Activated T-helper 17 cell treated with anti-CD3 and anti-CD28 coated beads, Interleukin-2, amount 50 U/mL, for 72 hours (primary cell): ENCODE results near the gene CCDC178. TPM values are rescaled to one million over a fixed set of nuclear protein-coding genes. Genes with fewer than 3 reads are reported as not detected.

Experiments
- ATAC-seq: fragments of 150-1000 bp; cut with Tn5 transposase; replicated peaks from 2 replicates; pipeline ENCODE4 v1.10.0; 2021; ENCODE audit warnings: mild to moderate bottlenecking, moderate library complexity
- H3K27ac Mint-ChIP-seq: one replicate; pipeline ENCODE4 v1.8.0; 2022; ENCODE audit warnings: mixed read lengths
- H3K27me3 Mint-ChIP-seq: one replicate; pipeline ENCODE4 v1.8.0; 2022; ENCODE audit warnings: mixed read lengths
- H3K36me3 Mint-ChIP-seq: one replicate; pipeline ENCODE4 v1.8.0; 2022; ENCODE audit warnings: low read depth, mild to moderate bottlenecking, mixed read lengths
- H3K4me1 Mint-ChIP-seq: one replicate; pipeline ENCODE4 v1.8.0; 2022; ENCODE audit warnings: mixed read lengths
- H3K4me3 Mint-ChIP-seq: one replicate; pipeline ENCODE4 v1.8.0; 2022; ENCODE audit warnings: mild to moderate bottlenecking, mixed read lengths
- H3K9me3 Mint-ChIP-seq: one replicate; pipeline ENCODE4 v1.8.0; 2022; ENCODE audit warnings: mixed read lengths
- total RNA-seq, 2 donors: library from RNA; stranded (reverse); gene quantifications; one replicate each; pipeline ENCODE4 v1.2.3, GENCODE V29; 2022

Gene CCDC178
- total RNA-seq, 2 donors from 2014 or later = not detected

DNA sequence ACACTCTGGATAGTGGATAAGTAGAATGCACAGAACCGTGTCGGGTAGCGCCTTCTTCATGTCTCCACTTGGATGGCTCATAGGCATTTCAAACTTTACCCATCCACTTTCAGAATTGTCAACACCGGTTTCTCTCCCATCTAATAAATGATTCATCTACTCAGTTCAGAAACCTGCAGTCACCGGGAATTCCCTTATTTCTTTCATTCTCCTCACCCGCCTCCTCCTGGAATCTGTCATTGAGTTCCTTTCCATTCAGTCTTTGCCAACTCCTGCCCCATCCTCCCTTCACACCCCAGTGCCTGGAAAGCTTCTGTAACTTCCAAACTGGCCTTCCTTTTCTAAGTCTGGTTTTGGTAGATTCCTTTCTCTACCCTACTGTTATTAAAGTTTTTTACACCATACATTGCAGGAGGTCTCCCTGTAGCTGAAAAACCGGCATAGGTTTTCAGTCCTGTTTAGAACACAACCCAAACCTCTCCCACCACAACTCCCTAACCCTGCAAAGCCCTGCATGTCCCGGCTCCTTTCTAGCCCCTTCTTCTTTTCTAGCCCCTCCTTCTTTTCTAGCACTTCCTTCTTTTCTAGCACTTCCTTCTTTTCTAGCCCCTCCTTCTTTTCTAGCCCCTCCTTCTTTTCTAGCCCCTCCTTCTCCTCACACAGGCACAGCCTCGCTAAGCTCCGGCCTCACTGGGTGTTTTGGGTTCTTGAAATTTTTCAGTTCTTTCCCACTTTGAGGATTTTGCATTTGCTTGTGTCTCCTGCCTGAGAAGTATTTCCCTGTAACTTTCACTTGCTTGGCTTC is 533.8 kb downstream of the CCDC178 start:
- Mint-ChIP-seq H3K9me3 (peaks cover 5% of the 10 kb centered on the region), H3K27ac (no peak overlapping the region), H3K4me3 (no peak overlapping the region), H3K36me3 (no peaks in the 10 kb centered on the region), H3K4me1 (no peaks in the 10 kb centered on the region), H3K27me3 (no peaks in the 10 kb centered on the region)
- ATAC-seq = no peak

DNA sequence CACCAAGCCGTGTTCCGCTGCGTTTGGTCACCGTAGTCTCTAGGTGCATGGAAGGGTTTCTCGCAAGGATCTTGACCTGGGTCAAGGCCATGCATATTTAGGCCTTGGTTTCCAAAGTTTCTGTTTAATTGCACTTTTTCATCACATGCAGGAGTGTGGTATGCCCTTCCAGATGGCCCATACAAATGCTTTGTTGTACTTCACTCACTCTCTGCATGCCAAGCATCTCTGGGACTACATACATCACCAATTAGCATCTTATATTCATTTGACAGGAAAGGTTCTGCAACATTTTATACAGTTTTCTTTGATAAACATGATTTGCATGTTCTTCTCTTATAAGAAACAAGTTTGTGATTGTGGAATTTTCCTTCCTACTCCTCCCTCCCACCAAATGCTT is 534.9 kb downstream of the CCDC178 start:
- Mint-ChIP-seq H3K36me3 (no peaks in the 10 kb centered on the region), H3K4me3 (no peak overlapping the region), H3K27me3 (no peaks in the 10 kb centered on the region), H3K4me1 (no peaks in the 10 kb centered on the region), H3K9me3 (peaks cover 5% of the 10 kb centered on the region), H3K27ac (no peak overlapping the region)
- no peak for ATAC-seq

- no peaks in the 10 kb centered on the region for H3K27me3 Mint-ChIP-seq
- H3K27ac Mint-ChIP-seq = no peak overlapping the region
- no peak for ATAC-seq
- H3K4me1 Mint-ChIP-seq = no peaks in the 10 kb centered on the region
- no peak overlapping the region for H3K4me3 Mint-ChIP-seq
- H3K36me3 Mint-ChIP-seq = no peaks in the 10 kb centered on the region
- H3K9me3 Mint-ChIP-seq = peaks cover 5% of the 10 kb centered on the region
These were observed 537.8 kb downstream of the CCDC178 start for GRCh38 chr18:32902568-32903330.

- Mint-ChIP-seq H3K9me3 (peaks cover 7% of the 10 kb centered on the region), H3K36me3 (no peaks in the 10 kb centered on the region), H3K27ac (no peak overlapping the region), H3K27me3 (no peaks in the 10 kb centered on the region), H3K4me1 (no peaks in the 10 kb centered on the region), H3K4me3 (no peak overlapping the region)
- no peak for ATAC-seq
These were observed 540.7 kb downstream of the CCDC178 start for GRCh38 chr18:32899819-32900218.

DNA sequence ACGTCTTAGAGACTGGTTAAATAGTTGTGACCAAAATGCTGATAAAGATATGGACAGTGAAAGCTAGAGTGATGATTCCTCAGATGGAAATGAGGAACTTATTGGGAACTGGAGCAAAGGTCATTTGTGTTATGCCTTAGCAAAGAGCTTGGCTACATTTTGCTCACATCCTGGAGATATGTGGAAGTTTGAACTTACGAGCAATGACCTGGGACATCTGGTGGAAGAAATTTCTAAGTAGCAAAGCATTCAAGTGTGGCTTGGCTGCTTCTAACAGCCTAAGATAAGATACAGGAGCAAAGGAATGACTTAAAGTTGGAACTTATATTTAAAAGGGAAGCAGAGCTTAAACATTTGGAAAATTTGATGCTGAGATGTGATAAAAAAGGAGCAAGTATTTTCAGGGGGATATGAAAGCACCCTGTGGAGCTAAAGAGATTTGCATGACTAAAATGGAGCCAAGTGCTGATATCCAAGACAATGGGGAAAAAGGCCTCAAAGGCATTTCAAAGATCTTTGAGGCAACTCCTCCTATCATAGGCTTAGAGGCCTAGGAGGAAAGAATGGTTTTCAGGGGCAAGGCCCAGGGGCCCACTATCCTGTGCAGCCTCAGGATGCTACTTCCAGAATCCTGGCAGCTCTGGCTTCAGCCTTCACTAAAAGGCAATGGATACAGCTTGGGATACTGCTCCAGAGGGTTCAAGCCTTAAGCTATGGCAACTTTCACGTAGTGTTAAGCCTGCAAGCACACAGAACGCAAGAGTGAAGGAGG is 543.6 kb downstream of the CCDC178 start:
- Mint-ChIP-seq H3K27ac (no peak overlapping the region), H3K4me1 (no peaks in the 10 kb centered on the region), H3K9me3 (peaks cover 7% of the 10 kb centered on the region), H3K36me3 (no peaks in the 10 kb centered on the region), H3K4me3 (no peak overlapping the region), H3K27me3 (no peaks in the 10 kb centered on the region)
- no peak for ATAC-seq

GRCh38 chr18:32893915-32894314 is 546.6 kb downstream of the CCDC178 start:
- no peak overlapping the region for H3K4me3 Mint-ChIP-seq
- no peaks in the 10 kb centered on the region for H3K4me1 Mint-ChIP-seq
- no peak overlapping the region for H3K27ac Mint-ChIP-seq
- H3K27me3 Mint-ChIP-seq = no peaks in the 10 kb centered on the region
- ATAC-seq = no peak
- peaks cover 7% of the 10 kb centered on the region for H3K9me3 Mint-ChIP-seq
- H3K36me3 Mint-ChIP-seq = no peaks in the 10 kb centered on the region

DNA sequence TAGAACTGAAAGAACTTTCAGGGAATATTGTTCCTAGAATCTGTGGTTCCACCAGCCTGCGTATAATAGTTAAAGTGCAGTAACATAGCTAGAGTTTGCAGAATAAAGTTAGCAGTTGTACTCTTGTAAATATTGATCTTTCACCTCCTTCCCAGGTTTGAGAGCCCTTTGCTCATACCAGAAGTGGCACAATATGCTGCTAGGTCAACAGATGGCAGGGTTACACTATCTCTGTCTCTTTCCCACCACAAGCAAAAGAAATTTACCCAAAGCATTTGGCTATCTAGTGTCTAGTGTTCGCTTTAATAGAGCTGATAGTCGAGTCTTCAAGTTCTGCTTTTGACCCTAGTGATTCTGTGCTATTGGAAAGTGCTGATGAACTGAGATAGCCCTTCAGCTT is 548.7 kb downstream of the CCDC178 start:
- no peak for ATAC-seq
- Mint-ChIP-seq H3K9me3 (peaks cover 6% of the 10 kb centered on the region), H3K4me1 (no peaks in the 10 kb centered on the region)

DNA sequence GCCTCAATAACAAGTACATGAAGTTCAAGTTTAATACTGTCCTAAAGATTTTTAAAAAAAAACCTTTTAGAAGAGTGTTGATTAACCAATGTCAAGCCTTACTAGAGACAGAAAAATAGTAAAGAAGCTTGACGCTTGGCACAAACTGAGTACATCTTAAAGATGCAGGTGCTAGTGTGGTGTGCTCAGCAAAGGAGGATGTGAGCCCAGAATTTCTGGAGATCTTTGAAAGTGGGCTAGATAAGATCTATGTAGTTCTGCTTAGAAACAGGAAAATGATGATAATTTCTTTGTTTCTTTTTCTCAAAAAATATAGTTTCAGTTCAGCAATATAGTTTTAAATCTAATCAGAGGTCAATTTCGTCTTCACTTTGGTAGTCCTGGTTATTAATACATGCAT is 549.4 kb downstream of the CCDC178 start:
- no peak overlapping the region for H3K4me3 Mint-ChIP-seq
- no peak overlapping the region for H3K27ac Mint-ChIP-seq
- ATAC-seq = no peak
- no peaks in the 10 kb centered on the region for H3K9me3 Mint-ChIP-seq
- no peaks in the 10 kb centered on the region for H3K27me3 Mint-ChIP-seq
- no peaks in the 10 kb centered on the region for H3K4me1 Mint-ChIP-seq
- no peaks in the 10 kb centered on the region for H3K36me3 Mint-ChIP-seq

More for the DNA sequence above, 548.7 kb downstream of the CCDC178 start:
- Mint-ChIP-seq H3K27me3 (no peaks in the 10 kb centered on the region), H3K4me3 (no peak overlapping the region), H3K36me3 (no peaks in the 10 kb centered on the region), H3K27ac (no peak overlapping the region)

DNA sequence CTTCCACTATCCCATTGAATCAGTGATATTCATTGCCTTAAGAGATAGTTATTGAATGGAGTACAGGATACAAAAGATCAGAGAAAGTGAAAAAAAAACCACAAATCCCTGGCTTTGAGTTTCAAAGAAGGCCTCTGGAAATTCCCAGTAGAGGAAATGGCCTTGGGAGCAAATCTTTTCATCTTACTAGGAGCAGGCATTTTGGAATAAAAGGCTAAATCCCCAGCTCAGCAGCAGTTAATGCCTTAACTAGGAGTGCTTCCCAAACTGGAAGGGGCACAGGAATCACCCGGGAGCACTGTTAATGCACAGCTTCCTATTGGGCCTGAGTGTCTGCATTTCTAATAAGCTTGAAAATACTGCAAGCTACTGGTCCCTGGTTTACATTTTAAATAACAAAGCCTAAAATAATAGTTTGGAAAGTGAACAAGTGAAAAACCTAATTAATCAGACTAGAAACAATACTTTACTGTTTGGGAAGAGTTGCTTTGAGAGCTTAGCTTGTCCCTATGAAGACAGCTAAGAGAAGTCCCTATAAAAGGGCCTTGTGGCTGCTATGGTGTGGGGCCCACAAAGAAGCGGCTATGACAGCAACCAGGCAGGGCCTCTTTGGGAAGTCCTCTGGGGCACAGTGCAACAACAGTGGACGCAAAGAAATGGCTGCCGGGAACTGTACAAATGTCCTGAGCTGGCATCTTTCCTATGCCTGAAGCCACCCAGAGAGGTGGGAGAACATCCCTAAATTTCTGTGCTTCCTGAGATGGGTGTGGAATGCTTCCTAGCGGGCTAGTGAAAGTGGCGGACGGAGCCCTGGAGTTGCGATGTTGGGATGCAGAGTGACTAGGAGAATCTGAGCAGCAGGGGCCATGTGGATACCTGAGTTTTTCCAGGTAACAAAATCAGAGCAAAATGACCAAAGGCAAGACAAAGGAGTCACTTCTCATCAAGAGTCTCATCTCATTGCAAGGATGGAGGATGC is 550.6 kb downstream of the CCDC178 start:
- H3K4me3 Mint-ChIP-seq = no peak overlapping the region
- H3K27ac Mint-ChIP-seq = no peak overlapping the region
- no peaks in the 10 kb centered on the region for H3K36me3 Mint-ChIP-seq
- H3K9me3 Mint-ChIP-seq = peaks cover 4% of the 10 kb centered on the region
- H3K4me1 Mint-ChIP-seq = no peaks in the 10 kb centered on the region
- no peaks in the 10 kb centered on the region for H3K27me3 Mint-ChIP-seq
- ATAC-seq = no peak

DNA sequence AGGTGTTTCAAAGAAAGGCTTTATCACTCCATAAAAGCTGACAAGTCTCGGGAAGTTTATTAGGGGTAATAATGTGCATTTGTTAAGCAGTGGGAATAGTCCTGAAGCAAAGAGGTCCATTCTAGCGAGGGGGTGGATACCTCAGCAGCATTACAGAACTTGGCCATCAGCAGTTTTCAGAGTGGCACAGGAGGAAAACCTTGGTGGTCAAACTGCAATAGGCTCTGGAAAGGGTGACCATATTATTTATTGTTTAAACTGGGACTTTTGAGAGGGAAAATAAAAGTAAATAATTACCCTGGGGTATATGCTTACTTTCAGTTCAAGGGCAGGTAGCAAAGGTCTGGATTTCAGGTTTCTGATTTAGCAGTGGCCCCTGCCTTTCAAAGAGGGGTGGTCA is 552.2 kb downstream of the CCDC178 start:
- Mint-ChIP-seq H3K9me3 (peaks cover 4% of the 10 kb centered on the region), H3K4me3 (no peak overlapping the region), H3K27ac (no peak overlapping the region), H3K36me3 (no peaks in the 10 kb centered on the region), H3K27me3 (no peaks in the 10 kb centered on the region), H3K4me1 (no peaks in the 10 kb centered on the region)
- ATAC-seq = no peak

Other genes starting within 250 kb of the CCDC178 start
- gene ASXL3, start 137.5 kb upstream of the CCDC178 start, total RNA-seq = not detected